ENCODE results near the gene APOL6.
"Not testable (repeated sequence)": the region's sequence is repeated elsewhere in the genome, so short reads cannot be mapped to it uniquely, and the experiment has no call there.

APOL6 gene

GRCh38 chr22:35637254-35637653 is 11.0 kb upstream of the APOL6 start:
- no peak for DNase-seq (ENCODE audit: low read depth)

GRCh38 chr22:35638001-35638400 is 10.2 kb upstream of the APOL6 start:
- DNase-seq (ENCODE audit: low read depth): no peak

- DNase-seq (ENCODE audit: low read depth): no peak
Measured at GRCh38 chr22:35638410-35638809, 9.8 kb upstream of the APOL6 start.

GRCh38 chr22:35641494-35642120 is 6.6 kb upstream of the APOL6 start:
- no peak for DNase-seq (ENCODE audit: low read depth)

GRCh38 chr22:35642305-35642741 is 5.9 kb upstream of the APOL6 start:
- DNase-seq (ENCODE audit: low read depth): no peak

- no peak for DNase-seq (ENCODE audit: low read depth)
Measured at GRCh38 chr22:35643991-35644390, 4.3 kb upstream of the APOL6 start.

GRCh38 chr22:35645646-35646045 is 2.6 kb upstream of the APOL6 start:
- DNase-seq (ENCODE audit: low read depth): no peak

GRCh38 chr22:35649026-35649553 is 844 bp downstream of the APOL6 start:
- DNase-seq (ENCODE audit: low read depth): no peak

- no peak for DNase-seq (ENCODE audit: low read depth)
Measured at GRCh38 chr22:35649636-35650250, 1.5 kb downstream of the APOL6 start.

GRCh38 chr22:35651085-35651484 is 2.8 kb downstream of the APOL6 start:
- DNase-seq (ENCODE audit: low read depth): no peak

GRCh38 chr22:35653824-35654223 is 5.6 kb downstream of the APOL6 start:
- no peak for DNase-seq (ENCODE audit: low read depth)

GRCh38 chr22:35656284-35656752 is 8.1 kb downstream of the APOL6 start:
- no peak for DNase-seq (ENCODE audit: low read depth)

GRCh38 chr22:35657571-35658312 is 9.5 kb downstream of the APOL6 start:
- no peak for DNase-seq (ENCODE audit: low read depth)

- peak; percentile 38 for DNase-seq (ENCODE audit: low read depth)
Measured at GRCh38 chr22:35660291-35661127, 12.3 kb downstream of the APOL6 start.

GRCh38 chr22:35661464-35661863 is 13.2 kb downstream of the APOL6 start:
- no peak for DNase-seq (ENCODE audit: low read depth)

GRCh38 chr22:35662914-35663313 is 14.7 kb downstream of the APOL6 start:
- no peak for DNase-seq (ENCODE audit: low read depth)

- no peak for DNase-seq (ENCODE audit: low read depth)
Measured at GRCh38 chr22:35663371-35663770, 15.1 kb downstream of the APOL6 start.

GRCh38 chr22:35664955-35665587 is 16.8 kb downstream of the APOL6 start:
- no peak for DNase-seq (ENCODE audit: low read depth)

- not testable (repeated sequence) for DNase-seq (ENCODE audit: low read depth)
Measured at GRCh38 chr22:35666699-35667098, 18.5 kb downstream of the APOL6 start.

GRCh38 chr22:35674335-35674734 is 26.1 kb downstream of the APOL6 start:
- no peak for DNase-seq (ENCODE audit: low read depth)

- DNase-seq (ENCODE audit: low read depth): not testable (repeated sequence)
Measured at GRCh38 chr22:35676065-35676464, 27.8 kb downstream of the APOL6 start.
